SH-SY5Y (cell line): ENCODE data around the gene THAP6.

Experiments
- GATA2 ChIP-seq: IDR thresholded peaks from 2 replicates; pipeline ENCODE4 v1.6.1; 2011; ENCODE audit warnings: mild to moderate bottlenecking, low read depth, low read length
- GATA3 ChIP-seq: IDR thresholded peaks from 2 replicates; pipeline ENCODE4 v1.6.1; 2011; ENCODE audit warnings: low read depth, mild to moderate bottlenecking, low read length, moderate library complexity

- TF ChIP-seq GATA2 (no peak), GATA3 (no peak)
Observed at GRCh38 chr4:75525910-75526309, 11.6 kb downstream of the THAP6 start.
